C4-2B (cell line): ENCODE measurements around the gene SH2D5.

ENCODE experiments used
- H3K27ac ChIP-seq: fragments of 450-650 bp; 2 replicates; pipeline ENCODE4 v1.5.1; 2017
- ZFX ChIP-seq: fragments of 450-650 bp; IDR thresholded peaks from 2 replicates; pipeline ENCODE4 v1.6.1; 2017
- TF ChIP-seq, protein P1 (sequence below): fragments of 450-650 bp; conservative IDR thresholded peaks from 2 replicates; pipeline ENCODE4 v1.5.1; 2017; ENCODE audit warnings: mild to moderate bottlenecking

The SH2D5 gene

DNA sequence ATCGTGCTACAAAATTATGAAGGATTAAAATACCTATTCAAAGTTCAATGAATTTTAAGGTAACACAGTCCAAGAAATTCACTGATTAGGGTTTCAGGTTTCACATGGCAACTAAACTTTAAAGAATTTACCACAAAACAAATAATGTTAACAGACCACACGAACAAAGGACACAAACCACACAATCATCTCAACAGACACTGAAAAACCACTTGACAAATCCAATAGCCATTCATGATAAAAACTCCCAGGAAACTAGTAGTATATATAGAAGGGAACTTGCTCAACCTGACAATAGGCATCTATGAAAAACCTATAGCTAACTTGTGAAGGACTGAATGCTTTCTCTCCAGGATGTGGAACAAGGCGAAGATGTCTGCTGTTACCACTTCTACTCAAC, 21.1 kb upstream of the SH2D5 start:
- TF ChIP-seq, protein P1, sequence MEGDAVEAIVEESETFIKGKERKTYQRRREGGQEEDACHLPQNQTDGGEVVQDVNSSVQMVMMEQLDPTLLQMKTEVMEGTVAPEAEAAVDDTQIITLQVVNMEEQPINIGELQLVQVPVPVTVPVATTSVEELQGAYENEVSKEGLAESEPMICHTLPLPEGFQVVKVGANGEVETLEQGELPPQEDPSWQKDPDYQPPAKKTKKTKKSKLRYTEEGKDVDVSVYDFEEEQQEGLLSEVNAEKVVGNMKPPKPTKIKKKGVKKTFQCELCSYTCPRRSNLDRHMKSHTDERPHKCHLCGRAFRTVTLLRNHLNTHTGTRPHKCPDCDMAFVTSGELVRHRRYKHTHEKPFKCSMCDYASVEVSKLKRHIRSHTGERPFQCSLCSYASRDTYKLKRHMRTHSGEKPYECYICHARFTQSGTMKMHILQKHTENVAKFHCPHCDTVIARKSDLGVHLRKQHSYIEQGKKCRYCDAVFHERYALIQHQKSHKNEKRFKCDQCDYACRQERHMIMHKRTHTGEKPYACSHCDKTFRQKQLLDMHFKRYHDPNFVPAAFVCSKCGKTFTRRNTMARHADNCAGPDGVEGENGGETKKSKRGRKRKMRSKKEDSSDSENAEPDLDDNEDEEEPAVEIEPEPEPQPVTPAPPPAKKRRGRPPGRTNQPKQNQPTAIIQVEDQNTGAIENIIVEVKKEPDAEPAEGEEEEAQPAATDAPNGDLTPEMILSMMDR = no peak
- TF ChIP-seq ZFX = no peak
- no peak overlapping the region for H3K27ac ChIP-seq

GRCh38 chr1:20751462-20751990, 19.0 kb upstream of the SH2D5 start:
- no peak overlapping the region for H3K27ac ChIP-seq
- TF ChIP-seq, protein P1 = no peak
- no peak for TF ChIP-seq ZFX

GRCh38 chr1:20742671-20743070, 10.2 kb upstream of the SH2D5 start:
- H3K27ac ChIP-seq = no peak overlapping the region
- TF ChIP-seq ZFX = no peak
- TF ChIP-seq, protein P1 = no peak

DNA sequence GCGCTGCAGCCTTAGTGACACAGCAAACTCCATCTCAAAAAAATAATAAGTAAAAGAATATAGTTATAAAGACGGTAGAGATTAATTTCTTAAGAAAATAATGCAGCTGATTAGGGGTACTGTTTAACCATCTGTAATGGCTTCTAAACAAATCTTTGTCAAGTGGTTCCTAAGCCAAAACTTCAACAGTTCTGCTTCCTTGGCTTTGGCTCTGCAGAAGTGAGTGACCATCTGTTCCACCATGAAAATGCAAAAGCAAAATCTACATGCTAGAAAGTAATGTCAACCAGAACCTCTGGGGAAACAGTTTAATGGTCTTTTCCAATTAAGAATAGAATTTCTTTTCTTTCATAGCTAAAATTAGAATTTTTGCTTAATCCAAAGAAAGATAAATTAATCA, 8.3 kb upstream of the SH2D5 start:
- H3K27ac ChIP-seq = no peak overlapping the region
- no peak for TF ChIP-seq ZFX
- TF ChIP-seq, protein P1 = no peak

GRCh38 chr1:20739225-20739624, 6.7 kb upstream of the SH2D5 start:
- TF ChIP-seq ZFX = no peak
- TF ChIP-seq, protein P1 = no peak
- H3K27ac ChIP-seq = no peak overlapping the region

DNA sequence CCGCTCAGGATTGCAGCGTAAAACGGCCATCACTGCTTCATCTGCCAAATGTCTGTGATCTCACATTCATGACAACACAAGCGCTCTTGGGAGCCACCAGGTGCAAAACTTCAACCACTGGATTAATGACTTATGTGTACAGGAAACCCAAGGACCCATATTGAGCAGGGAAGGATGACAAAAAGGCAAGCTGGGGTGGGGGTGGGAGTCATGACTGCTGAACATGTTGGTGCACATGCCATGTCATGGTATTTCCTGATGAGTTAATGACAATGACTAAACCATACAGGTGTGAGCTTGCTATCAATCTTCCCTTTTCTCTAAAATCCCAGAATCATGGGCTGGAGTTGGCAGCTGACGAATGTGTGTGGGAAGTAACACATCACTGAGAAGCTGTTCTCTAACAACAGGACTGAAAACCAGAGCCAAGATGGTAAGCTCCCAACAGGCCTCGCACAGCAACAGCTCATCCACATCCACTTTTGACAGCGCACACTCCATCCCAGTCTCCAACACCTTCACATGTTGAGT, 3.1 kb upstream of the SH2D5 start:
- TF ChIP-seq, protein P1 = no peak
- TF ChIP-seq ZFX = no peak
- H3K27ac ChIP-seq = no peak overlapping the region

- TF ChIP-seq, protein P1 = no peak
- no peak overlapping the region for H3K27ac ChIP-seq
Measured at GRCh38 chr1:20733360-20733975, 965 bp upstream of the SH2D5 start.
